Measurements from ENCODE around the gene SERPINA6.

GRCh38 chr14:94291159-94291905 lies 31.8 kb downstream of the SERPINA6 start:
- TF ChIP-seq CTCF (IDR thresholded peaks at IDR 0.05; ENCODE audit: borderline replicate concordance, extremely low read depth, low read length, poor library complexity, severe bottlenecking) (no peak), EZH2 (IDR thresholded peaks at IDR 0.05; ENCODE audit: borderline replicate concordance, low read depth, low read length, severe bottlenecking) (no peak)

Measured in DND-41 (cell line).